ENCODE data around the gene TSPAN1.
A peak's percentile ranks its signal among the peaks of the same experiment; 100 is the strongest.

TSPAN1 gene

DNA sequence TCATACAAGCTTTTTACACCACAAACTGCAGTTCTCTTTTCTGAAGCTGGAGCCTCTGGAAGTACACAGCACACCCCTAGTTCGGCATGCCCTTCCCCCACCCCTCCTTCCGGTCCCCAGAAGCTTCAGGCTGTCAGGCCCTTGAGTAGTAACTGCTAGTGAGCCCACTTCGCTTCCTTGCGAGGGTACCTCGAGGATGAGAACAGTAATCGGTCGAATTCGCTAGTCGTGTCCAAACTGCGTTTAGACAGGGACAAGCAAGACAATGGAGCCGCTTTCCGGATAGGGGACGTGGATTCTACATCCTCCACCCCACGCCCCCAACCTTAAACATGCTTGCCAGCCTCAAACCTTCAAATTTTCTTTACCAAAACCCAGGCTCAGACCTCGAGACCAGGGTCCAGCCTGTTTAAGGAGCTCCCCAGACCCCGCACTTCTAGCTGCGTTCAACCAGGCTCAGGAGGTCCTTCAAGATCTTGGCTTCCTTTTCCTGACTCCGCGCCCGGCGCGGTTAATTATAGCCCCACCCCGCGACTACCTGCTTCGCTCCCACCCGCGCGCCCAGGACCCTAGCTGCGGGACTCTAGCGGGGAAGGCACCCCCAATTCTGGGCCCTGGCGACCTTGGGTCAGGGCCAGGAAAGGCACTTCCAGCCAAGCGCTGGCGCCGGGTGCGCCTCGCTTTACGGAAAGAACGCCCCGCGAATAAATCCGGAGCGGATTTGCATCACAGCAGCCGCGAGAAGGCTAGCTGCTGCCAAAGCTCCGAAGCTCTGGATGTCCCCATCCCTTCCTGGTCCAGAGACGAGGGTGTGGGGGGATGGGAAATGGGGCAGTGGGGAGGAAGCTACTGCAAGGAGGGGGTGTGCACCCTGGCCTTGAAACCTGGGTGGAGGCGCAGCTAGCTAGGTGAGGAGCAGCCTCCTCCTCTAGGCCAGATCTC is 8.1 kb upstream of the TSPAN1 start:
- DNase-seq = no peak

- no peak for DNase-seq
These were observed 6.4 kb upstream of the TSPAN1 start for GRCh38 chr1:46168477-46168876.

GRCh38 chr1:46169811-46170454 is 5.0 kb upstream of the TSPAN1 start:
- DNase-seq = no peak

- DNase-seq = no peak
These were observed 3.5 kb upstream of the TSPAN1 start for GRCh38 chr1:46171351-46171750.

- DNase-seq = no peak
These were observed 3.0 kb upstream of the TSPAN1 start for GRCh38 chr1:46171871-46172270.

GRCh38 chr1:46172321-46172720 is 2.6 kb upstream of the TSPAN1 start:
- DNase-seq = no peak

DNA sequence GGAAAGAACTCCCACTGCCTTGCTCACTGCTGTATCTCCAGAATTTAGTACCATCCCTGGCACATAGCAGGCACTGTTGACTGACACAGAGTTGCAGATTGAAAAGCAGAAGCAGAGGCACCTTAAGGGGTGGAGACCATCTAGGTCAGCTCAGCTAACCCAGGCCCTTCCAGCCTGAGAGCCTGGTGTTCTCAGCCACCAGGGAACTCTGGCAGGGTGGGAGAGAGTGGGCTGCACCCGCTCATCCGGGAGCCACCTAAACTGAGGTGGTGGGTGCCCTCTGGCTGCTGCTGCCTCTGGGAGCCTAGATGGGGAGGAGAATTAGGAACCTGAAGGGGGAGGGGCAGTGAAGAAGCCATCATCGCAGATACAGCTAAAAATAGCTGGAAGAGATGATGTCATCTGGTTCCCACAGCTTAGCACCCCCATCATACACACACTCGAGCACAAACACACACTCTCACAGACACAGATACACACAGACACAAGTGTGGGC is 1.5 kb upstream of the TSPAN1 start:
- DNase-seq = no peak

DNA sequence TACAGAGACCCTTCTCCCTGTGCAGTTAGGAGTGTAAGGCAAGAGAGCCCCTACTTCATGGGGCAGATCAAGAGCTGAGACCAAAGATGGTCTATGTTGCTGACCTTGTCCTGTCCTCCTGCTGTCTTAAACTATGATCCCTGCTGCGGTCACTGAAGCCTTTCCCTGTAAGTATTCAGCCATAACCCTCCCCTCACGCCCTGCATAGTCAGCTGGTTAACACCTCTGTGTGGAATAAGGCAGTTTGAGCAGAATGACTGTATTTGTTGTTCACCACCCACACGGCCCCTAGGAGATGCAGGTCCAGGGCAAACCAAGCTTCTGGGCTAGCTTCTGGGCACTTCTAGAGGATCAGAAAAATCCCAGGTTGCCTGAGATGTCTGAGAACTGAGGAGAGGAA is 356 bp downstream of the TSPAN1 start:
- no peak for DNase-seq

DNA sequence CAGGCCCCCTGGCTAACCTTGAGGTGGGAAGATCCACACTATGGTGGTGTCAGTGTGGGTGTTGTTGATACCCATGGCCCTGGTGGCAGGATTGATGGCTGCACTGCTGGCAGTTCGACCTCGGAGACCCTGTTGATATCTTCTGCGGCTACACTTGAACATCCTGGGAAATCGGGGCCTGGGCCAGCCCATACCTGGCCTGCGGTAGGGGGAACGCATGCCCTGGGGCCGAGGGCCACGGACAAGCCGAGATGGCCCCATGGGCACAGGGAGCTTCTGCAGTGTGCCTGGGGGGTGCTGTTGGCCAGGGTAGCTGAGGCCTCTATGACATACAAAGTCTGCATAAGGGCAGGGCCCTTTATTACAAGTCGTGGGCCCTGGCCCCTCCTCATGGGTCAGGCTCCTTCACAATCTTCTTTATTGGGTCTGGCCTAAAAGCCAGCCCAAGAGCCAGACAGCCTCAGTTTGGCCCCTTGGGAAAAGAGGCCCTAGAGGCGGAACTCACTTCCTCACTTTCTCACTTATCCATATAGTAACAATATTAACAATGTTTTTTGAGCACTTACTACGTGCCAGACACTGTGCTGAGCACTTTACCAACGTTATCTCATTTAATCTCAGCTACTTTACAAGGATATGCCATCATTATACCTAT is 1.5 kb downstream of the TSPAN1 start, which contains the start of gene P3R3URF:
P3R3URF (minus strand) TSS at position 278 of the 655 bp plus-strand sequence; CDS start at position 261, 17 bp downstream.
- no peak for DNase-seq

- peak; percentile 72 to 75 for DNase-seq
These were observed 4.5 kb downstream of the TSPAN1 start for GRCh38 chr1:46179138-46180081.

DNA sequence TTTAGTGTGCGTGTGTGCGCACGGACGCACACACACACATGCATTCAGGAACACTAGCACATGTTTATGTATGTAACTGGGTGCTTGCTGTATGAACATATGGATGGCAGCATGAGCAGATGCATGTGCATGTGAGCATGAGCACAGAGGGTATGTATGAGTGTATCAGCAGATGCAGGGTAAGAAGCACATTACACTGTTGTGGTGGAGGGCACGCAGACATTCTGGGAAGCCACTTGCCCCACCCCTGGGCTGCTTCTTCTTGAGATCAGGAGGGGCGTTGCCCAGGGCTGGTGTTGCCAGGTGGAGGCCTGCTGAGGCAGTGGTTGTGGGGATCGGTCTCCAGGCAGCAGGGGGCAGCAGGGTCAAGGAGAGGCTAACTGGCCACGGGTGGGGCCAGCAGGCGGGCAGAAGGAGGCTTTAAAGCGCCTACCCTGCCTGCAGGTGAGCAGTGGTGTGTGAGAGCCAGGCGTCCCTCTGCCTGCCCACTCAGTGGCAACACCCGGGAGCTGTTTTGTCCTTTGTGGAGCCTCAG is 5.3 kb downstream of the TSPAN1 start:
- no peak for DNase-seq

- DNase-seq = no peak
These were observed 6.7 kb downstream of the TSPAN1 start for GRCh38 chr1:46181343-46182260.

- peak; percentile 14 to 43 for DNase-seq
These were observed 8.4 kb downstream of the TSPAN1 start for GRCh38 chr1:46183079-46183847.

DNA sequence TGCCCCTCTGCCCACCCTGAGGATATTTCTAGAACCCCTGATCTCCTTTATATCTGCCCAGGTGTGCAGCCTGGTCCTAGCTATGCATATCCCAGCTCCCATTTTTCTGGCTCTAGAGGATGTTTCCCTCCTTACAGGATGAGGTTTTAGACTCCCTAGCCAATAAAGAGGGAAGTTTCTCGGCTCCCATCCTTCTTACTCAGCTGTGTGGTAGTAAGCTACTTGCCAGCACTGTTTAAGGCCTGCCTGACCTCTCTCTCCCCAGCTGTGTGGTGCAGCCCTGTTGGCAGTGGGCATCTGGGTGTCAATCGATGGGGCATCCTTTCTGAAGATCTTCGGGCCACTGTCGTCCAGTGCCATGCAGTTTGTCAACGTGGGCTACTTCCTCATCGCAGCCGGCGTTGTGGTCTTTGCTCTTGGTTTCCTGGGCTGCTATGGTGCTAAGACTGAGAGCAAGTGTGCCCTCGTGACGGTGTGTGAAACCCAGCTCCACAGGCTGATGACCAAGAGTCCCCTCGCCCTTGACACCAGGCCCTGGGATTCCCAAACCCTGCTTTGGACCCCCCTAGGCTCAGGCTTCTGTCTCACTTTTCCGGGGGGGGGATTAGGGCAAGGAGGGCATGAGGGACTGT is 9.2 kb downstream of the TSPAN1 start:
- DNase-seq = peak; percentile 42 to 59

GRCh38 chr1:46184920-46185658 is 10.2 kb downstream of the TSPAN1 start:
- DNase-seq = no peak

DNA sequence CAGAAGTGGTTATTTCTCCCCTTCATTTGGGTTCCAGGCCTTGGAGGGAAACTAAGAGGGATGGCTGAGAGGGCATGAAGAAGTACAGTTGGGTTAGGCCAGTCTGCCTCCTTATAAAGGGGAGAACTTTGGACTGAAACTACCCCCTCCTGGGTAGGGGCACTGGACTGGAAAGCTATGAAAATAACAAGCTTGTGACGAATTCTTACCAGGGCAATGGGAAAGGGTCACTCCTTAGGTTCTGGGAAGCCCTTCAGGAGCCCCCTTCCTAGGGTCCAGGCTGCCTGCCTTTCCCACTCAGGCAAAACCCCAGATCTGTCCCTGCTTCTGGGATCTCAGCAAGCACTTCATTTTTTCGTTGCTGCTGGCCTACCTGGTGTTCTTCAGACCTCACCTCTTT is 11.2 kb downstream of the TSPAN1 start:
- DNase-seq = no peak

DNA sequence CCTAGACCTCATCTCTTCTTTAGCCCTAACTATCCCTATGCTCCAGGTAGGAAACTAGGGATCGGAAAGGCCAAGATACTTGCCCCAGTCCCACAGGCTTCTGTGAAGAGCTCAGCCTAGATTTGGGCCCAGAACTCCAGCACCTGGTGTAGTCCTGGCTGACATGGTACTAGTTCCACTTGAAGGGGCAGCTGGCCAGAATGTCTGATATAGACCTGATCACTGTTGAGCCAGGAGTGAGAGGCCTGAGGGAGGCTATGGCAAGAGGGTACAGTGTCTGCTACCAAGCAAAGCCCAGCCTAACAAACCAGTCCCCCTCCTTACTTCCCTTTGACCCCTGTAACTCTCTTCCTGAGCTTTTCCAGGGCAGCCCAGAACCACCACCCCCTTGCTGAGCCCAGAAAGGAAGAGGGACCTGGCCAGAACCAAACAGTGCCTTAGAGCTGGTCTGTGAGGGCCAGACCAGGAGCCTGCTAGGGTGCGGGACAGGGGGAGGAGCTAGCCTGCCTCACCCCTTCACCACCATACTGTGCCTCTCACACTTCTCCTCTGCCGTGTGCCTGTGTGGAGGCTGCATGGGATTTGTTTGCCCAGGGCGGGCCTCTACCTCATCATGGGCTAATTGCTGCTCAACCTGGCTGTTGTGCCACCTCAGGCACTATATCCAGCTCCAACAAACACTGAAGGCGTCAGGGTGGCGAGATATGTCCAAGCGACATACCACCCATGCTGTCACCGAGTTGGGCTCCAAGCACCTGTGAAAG is 12.4 kb downstream of the TSPAN1 start:
- no peak for DNase-seq

Measured in inflammatory macrophage (primary cell).